ENCODE measurements around the gene ATRN.

ATRN gene

DNA sequence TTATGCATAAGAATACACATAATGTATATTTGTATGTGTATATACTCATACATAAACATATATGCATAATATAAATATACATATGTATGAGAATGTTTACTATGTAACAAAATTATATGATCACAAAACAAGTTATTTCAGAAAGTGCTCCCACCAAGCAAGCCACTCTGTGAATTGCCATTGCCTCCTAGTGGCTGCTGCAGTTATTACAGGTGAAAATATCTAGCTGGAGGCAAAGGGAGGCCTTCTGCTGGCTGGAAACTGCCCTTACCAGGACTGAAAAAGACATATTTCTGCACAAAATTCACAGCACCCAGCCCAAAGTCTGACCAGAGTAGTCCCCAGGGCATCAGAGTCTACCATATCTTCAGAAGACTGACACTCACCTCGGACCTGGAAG is 225.4 kb downstream of the ATRN start:
- no peak for DNase-seq (ENCODE audit: low spot score)

DNA sequence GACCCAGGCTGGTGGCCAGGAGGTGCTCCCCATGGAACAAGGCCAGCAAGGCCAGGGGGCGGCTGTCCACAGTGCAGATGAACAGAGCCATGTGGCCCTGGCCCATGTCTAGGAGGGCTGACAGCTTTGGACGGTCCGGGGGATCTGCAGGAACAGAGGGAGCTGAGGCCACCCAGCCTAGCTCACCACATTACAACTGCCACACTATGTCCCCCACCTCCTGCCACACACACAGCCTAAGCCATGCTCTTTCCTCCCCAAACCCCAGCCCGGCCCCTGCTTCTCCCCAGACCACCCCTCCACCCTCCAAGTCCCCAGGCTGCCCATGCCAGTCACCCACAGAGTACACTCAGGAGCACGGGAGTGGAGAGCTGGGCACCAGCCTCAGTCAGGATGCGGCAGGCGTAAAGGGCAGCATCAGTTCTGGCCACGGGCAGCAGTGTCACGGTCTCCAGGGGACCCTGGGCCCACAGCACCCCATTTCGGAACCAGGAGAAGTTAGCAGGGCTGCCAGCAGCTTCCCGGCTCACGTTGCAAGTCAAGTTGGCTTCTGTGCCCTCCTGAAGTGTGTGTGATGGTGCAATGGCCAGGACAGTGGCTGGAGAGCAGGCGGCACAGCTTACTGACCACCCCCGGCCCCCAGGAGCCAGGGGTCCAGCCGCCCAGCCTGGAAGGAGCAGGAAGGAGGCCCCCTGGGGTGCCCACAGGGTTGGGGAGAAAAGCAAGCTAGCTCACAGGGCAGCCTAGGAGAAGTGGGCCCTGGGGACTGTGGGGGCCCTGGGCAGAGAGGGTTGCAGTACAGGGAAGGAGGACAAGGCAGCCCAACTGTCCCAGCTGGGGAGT is 226.1 kb downstream of the ATRN start:
- DNase-seq (ENCODE audit: low spot score), result no peak

DNA sequence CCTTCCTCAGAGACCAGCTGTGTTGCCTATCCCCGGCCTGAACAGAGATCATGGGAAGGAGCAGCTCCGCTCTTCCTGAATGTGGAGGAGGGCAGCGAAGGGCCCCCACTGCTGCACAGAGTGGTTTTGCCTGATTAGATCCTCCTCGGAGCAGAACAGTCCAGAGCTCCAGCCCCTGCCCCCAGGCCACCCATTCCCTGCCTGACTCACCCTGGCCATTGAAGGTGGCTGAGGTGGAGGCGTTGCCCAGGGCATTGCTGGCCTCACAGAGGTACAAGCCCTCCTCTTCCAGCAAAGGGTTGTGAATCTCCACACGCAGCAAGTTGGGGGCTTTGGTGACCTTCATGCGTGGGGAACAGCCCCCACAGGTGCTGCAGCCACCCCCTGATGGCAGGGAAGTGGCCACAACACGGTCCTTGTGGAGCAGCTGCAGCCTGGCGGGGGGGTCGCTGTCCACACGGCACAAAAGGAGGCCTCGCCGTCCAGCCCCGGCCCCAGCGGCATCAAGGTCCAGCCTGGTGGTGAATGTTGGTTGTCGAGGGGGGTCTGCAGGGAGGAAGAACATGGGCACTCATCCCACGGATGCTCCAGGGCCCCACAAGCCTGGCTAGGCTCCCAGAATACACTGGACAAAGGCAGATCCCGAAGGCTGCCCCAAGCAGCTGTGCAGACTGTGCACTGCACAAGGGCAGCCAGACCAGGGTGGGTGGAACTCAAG is 226.9 kb downstream of the ATRN start:
- no peak for DNase-seq (ENCODE audit: low spot score)

DNA sequence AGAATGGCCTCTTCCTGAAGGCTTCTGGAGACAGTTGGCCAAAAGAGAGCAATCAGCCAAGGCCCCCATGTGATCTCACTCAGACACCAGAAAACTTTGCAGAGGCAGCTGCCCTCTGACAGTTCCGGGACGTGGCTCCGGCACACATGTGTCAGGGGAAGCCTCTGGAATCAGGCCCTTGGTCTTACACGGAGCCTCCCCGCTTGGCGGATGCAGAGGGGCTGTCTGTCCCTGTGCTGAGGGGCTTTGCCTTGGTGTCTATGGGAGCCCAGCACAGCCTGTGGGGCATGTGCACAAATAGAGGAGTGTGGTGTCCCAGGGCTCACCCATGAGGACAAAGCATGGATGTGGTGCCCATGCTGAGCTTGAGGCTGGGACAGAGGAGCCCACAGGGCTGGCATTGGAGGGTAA is 227.8 kb downstream of the ATRN start:
- DNase-seq (ENCODE audit: low spot score), result no peak

DNA sequence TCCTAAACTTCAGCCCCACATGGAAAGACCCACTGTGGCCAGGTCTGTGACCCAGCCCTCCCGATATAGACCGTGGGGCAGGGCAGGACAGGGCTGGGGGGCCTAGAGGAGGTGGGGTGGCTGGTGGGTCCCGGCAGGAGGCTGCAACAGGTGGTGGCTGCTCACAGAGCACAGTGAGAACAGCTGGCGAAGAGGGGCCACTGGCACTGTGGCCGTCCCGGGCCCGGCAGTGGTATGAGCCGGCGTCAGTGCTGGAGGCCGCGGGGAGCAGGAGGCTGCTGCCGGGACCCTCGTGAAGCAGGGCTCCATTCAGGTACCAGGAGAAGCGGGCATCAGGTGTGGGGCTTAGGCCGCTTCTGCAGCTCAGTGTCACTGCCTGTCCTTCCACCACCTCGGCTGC is 228.2 kb downstream of the ATRN start:
- no peak for DNase-seq (ENCODE audit: low spot score)

All from kidney capillary endothelial cell (primary cell).